AG08396 (cell line): ENCODE measurements around the gene AATF.

Source experiments
- DNase-seq: peaks from one replicate; pipeline ENCODE4 v3.0.0; 2012; ENCODE audit warnings: low spot score, mixed read lengths

AATF gene

DNA sequence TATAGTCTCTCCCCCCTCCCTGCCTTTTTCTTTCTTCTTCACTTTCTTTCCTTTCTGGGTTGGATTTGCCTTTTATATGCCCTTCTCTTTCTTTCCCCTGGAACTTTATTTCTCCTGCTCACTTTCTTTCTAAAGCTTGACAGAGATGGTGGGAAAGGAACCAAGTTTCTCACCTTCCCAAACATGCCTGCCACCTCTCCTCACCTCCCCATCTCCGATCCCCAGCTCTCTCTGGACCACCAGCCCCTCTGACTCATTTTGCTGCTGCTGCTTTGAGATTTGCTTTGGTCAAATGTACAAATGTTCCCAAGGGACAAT is 18.2 kb upstream of the AATF start:
- no peak for DNase-seq

DNA sequence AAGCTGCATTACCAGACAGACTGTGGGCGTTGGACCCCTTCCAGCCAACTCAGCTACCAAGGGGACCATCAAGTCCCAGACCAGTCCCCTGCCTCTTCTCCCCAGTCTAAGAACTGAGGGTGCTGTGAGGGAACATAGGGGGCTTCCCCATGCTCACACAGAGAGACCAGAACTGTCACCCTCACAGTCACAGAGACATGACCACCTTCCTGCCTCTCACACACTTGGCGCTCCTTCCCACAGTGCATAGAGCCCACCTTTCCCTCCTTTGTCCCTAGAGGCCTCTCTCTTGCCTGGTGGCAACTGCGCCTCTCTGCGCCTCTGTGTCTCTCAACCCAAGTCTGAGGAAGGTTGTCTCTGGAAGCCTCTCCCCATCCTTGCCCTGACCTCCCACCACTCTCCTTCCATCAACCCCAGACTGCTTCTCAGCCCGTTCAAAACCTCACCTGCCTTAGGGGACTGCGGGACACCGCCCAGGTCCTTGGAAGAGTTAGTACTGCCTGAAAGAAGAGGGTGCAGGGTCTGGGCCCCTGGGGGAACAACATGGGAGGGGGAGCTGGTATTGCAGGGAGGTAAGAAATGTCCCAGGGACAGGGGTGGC is 17.6 kb upstream of the AATF start:
- no peak for DNase-seq

DNA sequence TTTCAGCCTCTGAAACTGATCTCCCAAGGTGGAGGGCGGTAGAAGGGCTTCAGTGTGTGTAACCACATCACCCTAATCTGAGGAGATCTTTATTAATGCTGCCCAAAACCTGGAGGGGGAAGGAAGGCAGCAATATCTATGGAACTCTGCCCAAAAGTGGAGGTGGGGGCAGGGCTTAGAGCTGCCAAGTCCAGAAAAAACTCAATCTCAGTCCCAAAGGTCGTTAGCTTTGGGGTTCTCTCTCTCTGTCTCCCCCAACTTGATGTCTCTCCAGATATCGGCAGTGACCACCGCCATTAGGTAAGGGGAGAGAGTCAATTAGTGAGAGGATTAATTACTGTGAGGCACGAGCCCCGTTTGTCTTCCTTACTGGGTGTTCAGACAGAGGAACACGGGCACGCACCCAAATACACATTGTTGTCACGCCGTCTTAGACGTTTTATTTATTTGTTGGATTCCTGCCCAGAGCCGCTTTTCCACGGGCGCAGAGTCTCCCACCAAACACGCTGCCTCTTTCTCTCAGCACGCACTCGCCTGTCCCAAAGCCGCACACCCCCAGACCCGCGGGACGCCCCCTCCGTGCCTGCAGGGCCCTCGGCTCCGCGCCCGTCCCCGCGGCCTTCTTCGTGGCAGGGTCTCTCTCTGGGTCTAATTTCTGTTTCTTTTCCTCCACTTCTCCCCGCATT is 16.9 kb upstream of the AATF start:
- peak; percentile 39 for DNase-seq

DNA sequence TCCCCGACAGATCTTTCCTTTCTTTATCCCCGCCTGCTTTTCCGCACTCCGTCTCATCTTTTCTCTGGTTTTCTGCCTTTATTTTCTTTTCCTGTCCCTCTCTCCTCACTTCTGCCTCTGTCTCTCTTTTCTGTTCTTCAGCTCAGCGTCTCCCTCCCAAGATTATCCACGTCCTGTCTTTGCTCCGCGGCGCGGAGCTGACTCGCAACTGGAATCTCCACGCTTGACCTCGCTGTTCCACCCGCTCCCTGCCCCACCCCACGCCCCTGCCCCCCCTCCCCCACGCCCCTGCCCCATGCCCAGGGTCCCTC is 16.4 kb upstream of the AATF start:
- no peak for DNase-seq

DNA sequence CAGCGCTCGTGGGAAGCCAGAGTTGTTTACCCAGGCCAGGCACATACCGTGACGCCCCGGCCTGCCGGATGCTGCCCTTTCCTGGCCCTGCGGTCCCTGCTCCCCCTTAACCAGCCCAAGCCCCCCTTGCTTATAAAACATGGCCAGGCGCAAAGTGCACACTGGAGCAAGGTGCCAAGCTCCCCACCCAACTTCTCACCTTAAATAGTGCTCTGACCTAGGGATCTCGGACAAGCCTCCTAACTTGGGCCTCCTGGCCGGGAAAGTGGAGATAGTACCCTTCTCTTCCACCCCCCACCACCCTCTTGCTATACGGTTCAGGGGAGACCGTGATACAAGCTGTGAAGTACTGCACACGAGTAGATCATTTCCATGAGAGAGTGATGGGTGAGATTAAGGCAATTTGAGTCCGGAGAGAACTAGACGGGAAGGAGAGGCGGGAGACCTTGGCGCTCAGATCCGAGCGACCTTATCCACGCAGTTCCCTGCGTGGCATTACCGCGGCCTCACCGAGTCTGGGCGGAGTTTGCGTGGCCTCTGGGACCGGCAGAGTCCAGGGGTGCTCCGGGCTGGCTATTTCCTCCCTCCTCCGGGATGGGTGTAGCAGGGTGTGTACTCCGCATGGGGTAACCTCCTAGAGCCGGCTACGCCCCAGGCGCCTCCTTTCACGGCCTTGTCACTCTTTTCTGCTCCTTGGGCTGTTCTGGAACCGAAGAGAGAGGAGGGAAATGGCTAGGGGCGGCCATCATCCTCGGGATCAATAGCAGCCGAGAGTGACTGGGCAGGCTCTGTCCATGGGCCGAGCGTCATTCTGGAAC is 15.9 kb upstream of the AATF start:
- peak; percentile 34 for DNase-seq

DNA sequence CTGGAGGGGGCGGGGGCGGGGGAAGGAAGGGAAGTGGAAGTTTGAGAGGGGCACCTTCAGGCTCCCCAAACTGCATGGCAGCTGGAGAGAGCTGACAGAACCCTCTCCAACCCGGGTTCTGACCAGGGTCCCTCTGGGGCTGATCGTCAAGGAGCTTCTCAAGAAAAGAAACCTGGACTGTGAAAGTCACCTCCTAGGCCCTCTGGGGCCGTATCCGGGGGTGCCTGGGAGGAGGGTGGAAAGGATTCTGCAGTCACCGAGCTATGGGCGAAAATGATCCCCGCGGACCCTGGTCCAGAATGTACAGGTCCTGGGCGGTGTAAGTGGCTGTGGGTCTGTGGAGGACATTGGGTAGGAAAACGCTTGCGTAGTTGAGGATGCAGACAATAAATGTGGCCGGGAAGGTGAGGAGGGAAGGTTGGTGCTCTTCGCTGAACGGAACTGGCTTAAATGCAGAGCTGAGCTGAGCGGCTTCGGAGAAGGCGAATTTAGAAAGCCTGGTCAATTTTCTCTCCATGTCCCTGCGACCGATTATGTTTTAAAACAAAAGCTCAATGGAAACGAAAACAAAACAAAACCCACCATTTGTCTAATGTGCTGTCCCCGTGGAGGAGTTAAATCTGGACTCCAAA is 15.1 kb upstream of the AATF start:
- no peak for DNase-seq

DNA sequence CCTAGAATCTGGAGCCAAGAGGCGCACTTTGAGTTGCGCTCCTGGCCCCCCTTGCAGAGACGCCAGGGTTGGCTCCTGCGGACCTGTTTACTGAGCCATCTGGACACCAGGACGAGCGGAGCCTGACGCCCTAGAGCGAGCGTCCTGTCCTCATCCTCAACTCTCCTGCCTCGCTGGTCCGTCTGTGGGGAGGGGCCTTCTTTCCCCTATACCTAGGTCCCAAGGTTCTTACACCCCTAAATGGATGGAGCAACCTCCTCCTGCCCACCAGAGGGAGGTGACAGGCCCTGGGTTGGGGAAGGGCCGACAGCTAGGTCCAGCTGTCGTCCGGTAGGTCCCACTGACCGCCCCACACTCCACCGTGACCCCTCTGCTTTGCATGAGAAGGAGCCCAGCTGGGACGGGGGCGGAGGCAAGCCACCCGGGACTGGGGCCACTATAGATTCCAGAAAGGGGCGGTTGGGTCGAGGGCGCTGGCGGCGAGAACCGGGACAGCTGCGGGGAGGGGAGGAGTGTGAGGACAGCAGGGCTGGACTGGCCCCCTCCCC is 14.5 kb upstream of the AATF start:
- no peak for DNase-seq

DNA sequence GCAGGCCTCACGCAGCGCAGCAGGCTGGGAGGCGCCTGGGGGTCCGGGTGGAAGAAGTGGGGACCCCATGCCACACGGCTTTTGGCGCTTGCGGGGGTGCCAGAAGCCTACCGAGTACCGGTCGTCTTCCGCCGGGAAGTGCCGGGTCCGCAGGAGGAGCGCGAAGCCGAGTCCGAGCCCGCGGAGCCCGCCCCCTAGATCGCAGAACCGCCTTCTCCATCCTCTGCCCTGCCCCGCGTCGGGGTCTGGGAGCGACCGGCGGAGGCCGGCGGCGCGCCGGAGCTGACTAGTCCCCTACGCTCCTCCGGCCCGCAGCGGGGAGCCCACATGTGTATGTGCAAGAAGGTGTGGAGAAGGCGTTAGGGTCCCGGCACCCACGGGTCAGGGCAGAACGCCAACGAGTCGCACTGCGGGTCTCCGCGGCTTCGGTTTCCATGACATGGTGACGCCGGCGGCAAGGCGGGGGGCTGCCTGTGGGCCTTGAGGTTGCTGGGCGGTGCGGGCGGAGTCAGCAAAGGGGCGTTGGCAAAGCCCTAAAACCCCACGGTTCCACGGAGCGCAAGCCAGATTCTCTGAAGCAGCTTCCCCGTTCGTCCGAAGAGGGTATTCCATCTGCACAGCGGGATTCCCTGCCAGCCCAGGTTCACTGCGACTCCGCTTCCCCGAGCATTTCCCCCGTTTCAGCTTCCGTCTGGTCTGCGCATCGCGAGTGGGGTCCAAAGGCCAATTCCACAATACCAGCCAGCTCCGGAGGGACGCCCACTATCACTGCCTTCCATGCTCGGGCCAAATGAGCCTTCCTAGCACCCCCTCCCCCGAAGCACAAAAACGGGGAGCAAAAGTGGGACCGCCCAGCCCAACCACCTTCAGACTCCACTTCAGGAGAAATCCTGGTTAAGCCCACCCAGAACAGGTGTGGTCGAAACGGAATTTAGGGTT is 13.8 kb upstream of the AATF start:
- peak; percentile 30 for DNase-seq

DNA sequence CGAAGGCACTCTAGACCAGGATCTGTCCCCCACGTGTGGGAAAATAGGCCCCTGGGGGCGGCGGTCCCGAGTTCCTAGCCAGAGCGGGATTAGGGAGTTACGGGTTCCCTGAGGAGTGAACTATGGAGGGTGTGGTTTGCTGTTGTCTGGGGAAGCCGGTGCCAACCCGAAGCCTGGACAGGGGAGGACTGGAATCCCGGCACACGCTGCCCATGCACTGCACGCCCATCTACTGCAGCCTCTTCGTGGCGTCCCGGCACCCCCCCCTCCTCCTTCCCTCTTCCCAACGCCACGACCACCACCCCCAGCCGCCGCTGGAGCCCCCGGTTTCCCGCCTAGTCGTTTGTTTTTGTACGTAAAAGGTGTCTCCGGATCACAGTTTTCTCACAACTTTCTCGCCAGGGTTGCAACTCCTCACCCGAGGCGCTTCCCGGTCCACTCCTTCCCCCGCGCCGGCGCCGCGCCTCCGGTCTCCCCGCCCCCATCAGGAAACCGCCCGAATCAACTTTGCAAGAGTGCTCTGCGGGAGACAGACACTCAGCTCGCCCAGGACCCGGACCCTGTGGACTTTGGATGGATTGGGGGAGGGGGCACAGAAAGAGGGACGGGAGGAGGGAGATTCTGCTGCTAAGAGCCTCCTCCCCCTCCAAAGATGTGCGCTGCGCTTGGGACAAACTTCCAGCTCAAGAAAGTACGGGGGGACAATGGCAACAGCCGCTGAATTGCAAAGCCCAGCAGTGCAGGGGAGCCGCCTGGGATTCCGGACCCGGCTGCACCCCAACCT is 12.9 kb upstream of the AATF start:
- peak; percentile 31 for DNase-seq

DNA sequence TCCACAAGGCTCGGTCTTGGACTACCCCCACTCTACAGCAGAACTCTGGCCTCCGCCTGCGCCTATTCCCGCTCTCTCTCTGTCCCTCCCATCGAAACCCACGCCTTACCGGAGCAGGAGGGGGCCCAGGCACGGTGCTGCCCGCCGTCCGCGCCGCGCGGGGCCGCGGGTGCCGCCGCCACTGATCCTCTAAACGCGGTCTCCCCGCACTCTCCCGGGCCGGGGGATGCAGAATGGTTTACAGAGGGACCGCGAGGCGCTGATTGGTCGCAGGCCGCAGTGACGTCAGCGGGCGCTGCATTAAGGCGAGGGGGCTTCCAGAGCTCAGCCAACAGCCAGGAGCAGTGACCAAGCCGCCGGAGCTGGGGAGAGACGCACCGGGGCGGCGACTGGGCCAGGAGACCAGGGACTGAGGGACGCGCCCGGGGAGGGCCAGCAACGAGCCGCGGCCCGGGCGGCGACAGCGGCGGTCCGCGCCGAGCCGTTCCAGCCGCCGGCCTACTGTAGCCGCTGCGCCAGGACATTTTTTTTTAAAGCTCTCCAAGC is 12.2 kb upstream of the AATF start:
- no peak for DNase-seq

DNA sequence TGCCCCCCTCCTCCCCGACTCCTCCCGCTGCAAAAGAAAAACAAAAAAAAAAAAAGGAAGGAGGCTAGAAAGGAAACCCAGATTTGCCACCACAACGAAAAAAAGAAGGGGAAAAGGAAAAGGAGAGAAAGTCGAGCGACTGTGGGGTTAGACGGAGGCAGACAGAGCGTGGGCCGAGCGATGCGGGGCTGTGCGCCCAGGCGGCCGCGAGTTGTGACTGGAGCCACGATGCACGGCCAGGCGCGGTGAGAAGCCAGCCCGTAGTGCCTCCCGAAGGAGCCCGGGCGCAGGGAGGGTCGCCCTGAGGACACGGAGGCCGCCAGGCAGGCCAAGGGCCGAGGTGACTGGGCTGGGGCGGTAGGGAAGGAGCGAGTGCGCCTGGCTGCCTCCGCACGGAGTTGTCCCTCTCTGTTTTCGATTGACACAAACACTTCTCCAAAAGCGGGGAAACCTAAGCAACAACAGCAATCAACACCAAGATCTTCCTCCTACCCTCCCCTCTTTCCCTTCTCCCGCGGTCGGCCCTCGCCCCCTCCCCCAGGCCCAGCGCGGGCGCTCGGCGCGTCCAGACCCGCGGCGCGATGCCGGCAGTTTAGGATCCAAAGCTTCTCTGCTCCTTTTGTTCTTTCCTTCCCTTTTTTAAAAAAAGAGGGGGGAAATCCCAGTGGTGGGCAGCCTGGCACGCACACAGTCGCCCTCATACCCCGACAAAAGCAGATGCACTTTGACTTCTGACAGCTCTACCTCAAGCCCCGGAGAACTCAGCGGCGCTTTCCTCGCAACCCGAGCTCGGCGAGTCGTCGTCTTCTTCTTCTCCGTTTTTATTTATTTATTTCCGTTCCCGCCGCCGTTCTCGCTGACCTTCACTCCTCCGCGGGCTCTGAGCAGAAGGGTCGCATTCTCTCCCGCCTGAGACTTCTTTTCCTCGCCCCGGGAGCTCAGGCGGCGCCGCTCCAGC is 11.5 kb upstream of the AATF start, which contains the start of gene LHX1:
TSS of gene LHX1 (plus strand) at position 475 of the 958 bp plus-strand sequence. CDS start 723 bp downstream, outside the sequence.
- DNase-seq, result no peak

DNA sequence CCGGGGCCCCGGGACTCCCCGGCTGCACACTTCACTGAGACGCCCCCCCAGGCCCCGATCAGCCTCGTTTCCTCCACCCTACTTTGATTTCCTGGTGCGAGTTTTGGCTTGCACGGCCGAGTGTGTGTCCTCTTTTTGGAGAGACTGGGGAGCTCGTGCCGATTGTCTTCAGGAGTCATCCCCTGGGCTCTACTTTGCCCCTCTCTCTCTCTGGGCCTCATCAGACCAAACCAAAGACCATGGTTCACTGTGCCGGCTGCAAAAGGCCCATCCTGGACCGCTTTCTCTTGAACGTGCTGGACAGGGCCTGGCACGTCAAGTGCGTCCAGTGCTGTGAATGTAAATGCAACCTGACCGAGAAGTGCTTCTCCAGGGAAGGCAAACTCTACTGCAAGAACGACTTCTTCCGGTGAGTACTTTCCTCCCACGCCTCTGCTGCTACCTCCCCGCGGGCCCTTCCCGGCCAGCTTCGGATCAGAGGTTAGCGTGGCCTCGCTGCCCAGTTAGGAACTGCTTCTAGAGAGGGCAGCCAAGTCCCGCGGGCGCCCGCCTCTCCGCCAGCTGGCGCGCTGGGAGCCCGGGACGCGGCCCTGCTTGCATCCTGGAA is 10.7 kb upstream of the AATF start:
- no peak for DNase-seq

DNA sequence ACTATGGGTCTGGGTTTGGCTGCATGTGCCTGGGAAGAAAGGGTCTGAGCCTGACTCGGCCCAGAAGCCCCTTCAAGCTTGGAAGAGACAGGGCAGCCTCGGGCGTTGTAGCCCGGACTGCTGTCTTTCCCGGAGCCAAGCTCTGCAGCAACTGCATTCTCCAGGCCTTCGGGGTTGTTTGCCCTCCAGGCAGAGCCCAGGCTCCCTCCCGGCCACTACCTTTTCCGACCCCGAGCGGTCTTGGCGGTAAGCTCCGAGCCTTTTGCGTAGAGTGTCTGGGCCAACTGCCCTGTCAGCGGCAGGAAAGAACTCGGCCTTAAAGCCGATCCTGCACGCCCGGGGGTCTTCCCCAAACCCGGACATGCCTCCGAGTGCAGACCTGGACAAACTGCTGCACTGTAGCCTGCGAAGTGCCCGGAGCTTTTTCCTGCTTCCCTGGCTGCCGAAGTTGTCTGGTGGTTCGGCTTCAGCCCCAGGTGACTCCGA is 10.1 kb upstream of the AATF start:
- DNase-seq, result peak; percentile 7

DNA sequence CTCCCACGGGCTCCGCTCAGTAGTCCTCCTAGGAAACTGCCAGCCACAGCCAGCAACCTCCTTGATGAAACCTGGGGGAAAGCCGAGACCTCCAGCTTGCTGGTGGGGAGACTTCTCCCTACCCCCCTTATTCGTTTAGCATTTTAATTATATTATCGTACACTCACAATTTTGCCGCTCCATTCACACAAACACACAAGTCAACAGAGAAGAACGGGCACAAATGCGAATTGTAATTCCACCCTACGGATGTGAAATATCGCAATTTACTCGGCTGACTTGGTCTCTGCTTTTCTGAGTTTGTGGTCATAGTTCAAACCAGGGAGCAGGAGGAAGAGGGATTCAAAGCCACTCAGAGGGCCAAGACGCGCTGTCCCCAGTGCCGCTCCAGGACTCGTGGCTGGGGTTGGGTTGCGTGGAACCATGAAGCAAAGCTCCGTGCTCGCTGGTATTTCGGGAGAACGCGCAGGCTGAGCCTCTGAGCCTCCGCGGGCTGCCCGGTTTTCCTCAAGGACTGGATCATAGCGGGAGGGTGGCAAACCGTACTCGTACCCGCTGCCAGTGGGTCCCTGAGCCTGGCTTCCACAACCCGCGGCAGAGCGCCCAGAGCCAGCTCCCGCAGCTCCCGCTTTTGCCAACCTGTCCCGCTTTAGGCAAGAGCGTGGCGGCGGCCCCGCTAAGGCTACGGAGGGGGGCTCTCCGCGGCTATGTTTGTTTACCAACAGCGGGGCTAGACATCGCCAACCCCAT is 9.5 kb upstream of the AATF start:
- DNase-seq, result no peak

DNA sequence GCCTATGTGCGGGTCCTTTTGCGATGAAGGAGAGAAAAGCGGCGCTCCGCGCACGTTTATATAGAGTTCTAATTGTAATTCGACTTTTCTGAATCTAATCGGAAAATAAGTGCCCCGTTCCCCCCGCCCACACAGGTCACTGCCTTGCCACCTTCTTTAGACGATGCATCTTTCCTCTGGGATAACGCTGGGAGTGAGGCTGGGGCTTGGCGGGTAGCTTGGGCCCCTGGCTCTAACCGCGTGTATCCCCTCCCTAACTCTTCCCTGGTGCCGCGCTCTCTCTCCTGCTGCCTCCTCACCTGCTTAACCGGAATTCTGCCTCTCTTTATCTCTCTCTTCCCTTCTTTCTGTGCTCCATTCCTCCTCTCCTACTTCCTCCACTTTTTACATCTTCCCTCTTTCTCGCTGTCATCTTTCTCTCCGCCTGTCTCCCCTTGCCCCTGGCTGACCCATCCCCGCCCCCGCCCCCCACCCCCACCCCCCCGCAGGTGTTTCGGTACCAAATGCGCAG is 8.9 kb upstream of the AATF start:
- DNase-seq, result no peak

DNA sequence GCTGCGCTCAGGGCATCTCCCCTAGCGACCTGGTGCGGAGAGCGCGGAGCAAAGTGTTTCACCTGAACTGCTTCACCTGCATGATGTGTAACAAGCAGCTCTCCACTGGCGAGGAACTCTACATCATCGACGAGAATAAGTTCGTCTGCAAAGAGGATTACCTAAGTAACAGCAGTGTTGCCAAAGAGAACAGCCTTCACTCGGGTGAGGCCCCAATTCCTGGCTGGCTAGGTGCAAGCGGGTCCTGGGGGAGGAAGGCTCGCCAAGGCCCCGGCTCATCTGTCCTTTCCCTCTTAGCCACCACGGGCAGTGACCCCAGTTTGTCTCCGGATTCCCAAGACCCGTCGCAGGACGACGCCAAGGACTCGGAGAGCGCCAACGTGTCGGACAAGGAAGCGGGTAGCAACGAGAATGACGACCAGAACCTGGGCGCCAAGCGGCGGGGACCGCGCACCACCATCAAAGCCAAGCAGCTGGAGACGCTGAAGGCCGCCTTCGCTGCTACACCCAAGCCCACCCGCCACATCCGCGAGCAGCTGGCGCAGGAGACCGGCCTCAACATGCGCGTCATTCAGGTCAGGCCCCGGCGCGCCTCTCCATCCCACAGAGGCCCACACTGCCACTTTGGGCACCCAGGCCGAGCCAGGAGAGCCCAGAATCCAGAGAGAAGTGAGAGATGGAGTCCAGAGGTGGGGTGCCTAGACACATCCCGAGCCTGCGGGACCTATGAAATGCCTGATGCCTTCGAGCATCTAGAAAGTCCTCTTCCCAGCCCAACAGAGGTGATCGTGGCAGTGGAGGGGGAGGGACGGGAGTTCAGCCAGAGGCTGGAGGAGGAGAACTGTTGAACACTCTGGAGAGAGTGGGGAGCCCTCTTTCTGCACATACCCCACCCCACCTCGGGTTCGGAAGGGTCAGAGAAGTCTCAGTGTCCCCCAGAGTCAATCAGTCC is 8.2 kb upstream of the AATF start:
- DNase-seq, result no peak
